ENCODE results near the gene MSANTD2.

Gene MSANTD2
- 3.3 to 8.5 (median 5.3) reads per million in 17 experiments for total RNA-seq

DNA sequence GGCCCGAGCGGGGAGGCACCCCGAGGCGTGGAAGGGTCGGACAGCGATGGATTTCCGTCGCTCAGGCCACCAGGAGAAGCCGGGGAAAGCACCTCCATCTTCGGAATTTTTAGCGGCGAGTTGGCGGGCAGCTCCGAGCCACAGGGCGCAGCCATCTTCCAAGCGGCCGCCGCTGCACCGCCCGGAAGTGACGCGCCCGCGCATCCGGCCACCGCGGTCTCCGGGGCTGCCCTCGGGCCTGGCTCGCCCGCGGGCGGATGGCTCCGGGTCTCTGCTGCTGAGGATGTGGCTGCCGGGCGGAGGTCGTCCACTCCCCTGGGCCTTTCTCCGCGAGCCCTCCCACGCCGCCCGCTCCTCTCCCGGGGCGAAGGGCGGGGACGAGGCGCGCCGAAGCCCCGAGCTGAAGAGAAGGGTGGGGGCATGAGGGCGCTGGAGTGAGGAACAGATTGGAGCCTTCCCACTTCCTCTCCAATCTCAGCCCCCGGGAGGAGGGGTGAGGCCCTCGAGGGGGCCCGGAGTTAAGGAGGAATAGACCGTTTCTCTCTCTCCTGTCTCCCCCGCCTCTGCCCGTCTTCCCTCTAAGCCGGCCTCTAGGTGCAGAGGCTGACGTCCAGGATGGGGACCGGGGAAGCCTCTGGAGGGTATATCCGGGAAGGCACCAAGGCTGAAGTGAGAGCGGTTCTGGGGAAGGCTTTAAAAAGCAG is at the start of gene MSANTD2:
Gene MSANTD2 (minus strand): TSS at position 181 of the 704 bp plus-strand sequence. CDS start 26 bp downstream, at position 155.
- DNase-seq: peak; percentile 78 to 93 (median 85)

DNA sequence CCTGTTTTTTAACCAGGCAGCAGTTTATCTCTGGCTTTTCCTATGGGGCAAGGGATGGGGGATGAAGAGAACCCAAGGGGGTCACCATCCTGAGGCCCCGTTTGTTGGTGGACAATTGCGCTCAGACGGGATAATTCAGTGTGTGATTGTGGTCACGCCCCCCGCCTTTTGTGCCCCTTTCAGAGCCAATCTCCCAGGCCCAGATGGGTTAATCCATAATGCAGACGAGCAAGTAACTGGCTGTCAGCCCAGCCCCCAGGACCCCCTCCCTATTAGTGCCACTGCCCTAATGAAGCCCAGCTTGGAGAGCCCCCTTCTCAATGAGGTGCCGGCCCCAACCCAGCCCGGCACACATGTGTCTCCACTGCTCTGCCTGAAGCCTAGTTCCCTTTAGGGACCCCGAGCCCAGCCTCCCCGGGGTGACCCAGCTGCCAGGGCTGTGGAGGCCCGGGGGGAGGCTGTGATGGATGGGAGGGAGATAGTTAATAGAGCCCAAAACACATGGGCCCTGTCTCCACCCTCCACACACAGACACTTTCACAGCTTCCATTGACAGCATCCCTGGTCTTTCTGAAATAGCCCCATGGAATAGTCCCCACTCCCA is 46.0 kb upstream of the MSANTD2 start:
- DNase-seq: no peak

DNA sequence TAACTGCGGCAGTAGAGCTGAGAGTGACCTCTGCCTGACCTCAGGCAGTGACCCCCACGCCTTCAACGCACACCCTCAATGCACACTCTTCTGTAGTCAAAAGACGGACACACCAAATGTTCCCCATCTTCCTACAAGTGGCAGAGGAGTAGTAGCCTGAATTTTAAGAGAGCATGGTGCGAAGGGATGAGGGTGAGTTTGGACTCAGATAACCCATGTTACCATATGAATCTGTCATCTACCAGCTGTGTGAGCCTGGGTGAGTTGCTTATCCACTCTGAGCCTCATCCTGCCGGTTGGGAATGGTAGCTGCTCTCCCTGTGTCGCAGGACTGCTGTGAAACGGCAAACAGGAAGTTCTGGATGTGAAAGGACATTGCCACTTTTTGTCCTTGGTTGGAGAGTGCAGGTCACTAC is 44.5 kb upstream of the MSANTD2 start:
- no peak for DNase-seq

DNA sequence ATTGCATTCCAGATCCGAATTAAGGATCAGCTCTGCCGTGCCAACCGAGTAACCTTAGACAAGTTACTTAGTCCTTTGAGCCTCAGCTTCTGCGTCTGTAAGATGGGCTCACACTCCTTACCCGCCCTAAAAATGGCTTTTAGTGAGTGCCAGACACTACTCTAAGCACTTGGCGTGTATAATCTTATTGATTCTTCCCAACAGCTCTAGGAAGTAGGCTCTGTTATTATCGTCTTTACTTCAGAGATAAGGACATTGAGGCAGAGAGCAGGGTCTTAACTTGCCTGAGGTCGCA is 43.4 kb upstream of the MSANTD2 start:
- no peak for DNase-seq

DNA sequence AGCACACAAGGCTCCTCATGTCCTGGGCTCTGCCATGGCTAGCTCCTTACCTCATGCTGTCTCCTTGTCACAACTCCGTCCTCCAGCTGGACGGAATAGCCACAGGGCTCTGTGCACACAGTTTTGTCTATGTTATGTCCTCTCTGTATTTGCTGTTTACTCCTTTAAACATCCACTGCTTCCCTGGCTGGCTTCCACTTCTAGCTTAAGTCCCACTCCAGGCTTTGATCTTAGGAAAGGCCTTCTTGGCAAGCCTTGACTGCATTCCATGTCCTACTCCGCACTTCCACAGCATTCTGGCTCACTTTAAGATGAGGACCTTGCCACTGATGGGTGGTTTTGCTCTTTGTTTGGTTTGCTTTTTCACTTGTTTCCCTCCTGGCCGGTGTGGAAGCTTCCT is 42.1 kb upstream of the MSANTD2 start:
- DNase-seq: no peak

DNA sequence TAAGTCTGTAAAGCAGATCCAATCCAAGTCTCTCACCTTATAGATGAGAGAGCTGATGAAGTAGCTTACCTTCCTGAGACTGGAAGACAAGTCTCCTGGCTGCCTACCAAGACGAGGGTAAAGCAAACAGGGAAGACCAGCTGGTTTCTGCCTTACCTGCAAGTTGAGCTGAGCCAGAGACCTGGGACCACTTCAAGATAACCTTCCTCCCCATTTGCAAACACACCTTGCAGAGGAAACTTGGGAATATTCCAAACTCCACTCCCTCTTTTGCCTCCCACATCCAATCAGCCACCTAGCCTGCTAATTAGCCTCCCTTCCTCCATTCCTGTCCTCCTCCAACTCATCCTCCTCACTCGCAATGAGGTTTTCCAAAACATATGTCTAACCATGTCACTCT is 41.6 kb upstream of the MSANTD2 start:
- no peak for DNase-seq

DNA sequence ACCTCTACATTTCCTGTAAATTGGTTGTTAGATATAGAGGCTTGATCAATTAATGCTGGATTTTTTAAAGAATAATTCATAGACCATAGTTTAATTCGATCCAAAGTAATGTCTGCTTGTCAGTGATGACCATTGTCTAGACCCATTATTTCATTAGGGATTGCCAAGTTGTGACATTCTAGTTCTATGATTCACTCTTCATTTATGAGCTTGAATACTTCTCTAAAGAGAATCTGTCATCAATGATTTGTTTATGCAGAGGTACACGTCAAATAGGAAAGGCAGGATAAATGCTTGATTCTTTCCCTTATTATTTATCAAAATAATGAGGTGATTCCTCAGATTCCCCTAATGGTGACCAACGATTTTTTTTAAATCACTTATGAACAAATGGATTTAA is 41.0 kb upstream of the MSANTD2 start:
- DNase-seq: no peak

DNA sequence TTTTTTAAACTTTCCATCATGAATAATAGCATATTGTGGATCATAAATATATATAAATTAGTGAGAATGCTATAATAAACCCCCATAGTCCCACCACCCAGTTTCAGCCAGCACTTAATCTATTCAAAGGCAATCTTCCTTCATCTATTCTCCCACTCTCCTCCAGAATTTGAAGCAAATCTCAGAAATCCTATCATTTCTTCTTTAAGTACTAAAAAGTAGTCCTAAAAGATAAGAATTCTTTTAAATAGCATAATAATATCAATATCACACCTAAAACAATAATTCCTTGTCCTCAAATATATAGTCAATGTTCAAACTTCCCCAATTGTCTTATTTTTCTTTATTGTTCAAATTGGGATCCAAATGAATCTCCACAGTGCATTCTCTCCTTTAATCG is 40.5 kb upstream of the MSANTD2 start:
- DNase-seq: no peak

DNA sequence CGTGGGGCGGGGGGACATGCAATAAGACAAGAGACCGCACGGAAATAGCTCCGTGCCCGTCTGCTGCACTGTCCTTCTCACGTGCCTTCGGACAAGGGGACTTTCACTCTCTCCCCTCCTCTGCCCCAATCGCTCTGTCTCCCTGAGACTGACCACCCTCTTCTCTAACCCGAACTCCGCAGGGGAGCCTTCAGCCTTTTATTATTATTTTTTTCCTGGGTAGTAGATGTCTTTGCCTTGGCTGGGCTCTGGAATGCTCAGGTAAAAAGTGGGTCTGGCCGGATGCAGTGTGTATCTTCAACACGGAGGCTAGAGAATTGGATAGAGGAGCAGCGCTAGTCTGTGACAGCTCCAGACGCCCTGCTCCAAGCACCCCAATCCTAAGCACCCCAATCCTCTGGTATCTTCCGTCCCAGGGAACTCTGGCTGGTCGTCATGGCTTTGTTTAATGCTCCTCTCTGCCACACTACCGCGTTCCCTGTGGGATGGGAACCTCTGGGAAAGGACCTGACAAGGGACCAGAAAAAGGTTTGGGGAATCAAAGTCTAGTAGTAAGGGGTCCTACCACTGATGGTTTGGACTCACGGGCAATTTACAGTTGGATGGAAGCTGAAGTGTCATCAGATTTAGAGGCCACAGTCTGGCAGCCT is 39.9 kb upstream of the MSANTD2 start:
- DNase-seq: no peak

DNA sequence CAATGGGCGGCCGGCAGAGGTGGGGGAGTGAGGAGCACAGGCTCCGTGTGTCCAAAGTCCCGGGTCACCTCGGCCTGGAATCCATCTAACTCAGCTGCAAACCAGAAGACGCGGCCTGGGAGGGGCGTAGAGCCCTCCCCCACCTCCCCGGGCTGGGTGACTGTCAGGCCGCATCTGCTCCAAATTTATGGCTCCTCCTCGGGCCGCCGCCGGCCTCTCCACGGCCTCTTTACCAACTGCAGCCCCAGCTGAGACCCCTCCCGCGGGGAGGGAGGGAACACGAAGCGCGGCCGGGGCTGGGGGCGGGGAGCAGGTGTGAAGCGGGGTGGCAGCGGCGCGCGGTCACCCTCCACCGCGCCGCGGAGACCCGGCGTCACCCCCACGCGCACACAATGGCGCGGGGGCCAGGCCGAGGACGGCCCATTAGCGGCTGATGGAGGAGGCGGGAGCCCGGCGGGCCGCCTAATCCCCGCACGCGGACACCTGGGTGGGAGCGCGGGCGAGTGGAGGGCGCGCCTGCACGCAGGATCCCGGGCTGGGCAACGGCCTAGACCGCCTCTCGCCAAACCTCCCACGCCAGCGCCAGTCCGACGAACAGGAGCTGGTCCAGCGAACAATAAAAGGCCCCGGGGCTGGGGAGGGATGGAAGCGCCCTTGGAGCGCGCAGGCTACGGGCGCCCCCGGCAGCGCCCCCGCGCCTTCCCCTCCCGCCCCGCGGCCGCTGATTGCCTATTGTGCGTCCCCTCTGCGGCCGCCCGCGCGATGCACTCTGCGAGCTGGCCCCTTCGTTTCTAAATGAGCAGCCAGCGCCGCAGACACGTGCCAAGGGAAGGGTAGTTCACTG is 39.1 kb upstream of the MSANTD2 start:
- DNase-seq: peak in 1 of 4 experiments; percentile 26

DNA sequence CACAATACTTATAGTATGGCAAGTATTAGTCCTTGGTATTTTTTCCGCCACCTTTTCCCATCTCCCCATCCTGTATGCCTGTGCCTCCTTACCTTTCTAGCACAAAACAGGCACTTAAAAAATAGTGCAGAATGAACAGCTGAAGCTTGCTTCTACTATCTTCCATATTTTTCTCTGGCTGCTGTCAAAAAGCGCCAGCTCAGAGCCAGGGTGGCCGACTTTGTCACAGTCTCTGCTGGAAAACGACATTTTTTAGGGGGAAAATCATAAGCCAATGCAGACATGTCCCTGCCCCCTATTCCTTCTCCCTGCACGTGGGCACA is 38.6 kb upstream of the MSANTD2 start:
- no peak for DNase-seq

DNA sequence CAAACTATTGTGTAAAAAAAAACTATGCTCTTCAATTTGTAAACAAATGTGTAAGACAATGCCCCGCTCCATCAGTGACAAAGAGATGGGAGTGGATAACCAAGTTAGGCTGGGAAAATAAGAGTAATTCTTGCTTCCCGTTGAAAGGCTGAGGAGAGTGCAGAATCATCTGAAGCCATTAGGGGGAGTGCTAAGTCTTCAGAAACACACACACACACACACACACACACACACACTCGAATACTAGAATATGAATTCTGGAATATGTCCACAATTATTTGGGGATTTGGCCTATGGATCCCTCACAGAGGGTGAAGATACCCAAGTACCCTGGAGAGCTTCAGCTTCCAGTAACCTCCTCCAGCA is 37.3 kb upstream of the MSANTD2 start:
- DNase-seq: peak; percentile 55 to 80 (median 74)

DNA sequence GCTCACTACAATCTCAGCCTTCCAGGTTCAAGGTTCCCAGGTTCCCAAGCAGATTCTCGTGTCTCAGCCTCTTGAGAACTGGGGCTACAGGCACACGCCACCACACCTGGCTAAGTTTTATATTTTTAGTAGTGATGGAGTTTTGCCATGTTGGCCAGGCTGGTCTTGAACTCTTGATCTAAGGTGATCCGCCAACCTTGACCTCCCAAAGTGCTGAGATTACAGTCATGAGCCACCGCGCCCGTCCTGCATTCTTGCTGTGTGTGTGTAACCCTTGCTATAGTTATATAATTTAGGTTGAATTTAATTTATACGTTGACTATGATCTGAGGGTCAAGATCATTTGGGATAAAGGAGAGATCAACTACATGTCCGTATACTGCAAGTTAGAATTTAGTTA is 35.7 kb upstream of the MSANTD2 start:
- no peak for DNase-seq

DNA sequence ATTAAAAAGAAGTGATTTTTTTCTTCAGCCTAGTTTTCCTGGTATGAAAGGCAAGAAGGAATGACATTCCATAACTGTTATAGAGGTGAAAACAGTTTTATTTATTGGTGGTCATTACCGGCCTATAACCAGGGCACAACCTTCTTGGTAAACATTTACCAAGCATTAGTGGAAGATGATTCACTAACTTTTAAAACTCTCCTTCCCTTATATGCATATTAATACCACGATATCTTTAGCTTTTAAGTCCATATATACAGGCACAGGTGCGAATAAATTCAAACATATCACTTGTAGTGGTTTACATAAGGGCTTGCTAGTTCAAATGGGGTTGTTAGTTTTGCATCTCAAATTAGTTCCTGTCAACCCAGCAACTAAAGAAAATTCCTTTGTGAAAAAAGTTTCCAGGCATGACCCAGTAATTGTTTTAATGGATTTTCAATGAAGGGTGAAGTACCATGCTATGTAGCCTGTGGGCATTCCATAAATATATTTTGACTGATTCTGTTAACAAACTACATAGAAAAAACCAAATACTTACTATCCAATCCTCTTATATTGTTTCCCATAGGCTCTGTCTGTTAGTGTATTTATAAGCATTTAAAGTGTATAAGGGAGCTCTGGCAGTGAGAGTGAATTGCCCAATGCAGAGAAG is 34.4 kb upstream of the MSANTD2 start:
- DNase-seq: no peak

DNA sequence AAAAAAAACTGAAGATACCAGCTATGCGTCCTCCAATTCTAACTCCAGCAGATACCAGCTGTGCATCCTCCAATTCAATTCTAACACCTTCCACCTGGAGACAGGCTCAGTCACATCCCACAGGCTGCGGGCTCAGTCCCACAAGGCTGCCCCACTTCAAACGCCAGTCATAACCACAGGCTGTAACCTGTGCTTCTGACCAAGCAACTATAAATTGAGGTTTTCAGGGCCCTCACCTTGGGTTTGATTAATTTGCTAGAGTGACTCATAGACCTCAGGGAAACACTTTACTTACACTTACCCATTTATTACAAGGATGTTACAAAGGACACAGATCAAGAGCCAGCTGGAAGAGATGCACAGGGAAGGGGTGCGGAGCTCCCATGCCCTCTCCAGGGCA is 32.4 kb upstream of the MSANTD2 start:
- DNase-seq: no peak

DNA sequence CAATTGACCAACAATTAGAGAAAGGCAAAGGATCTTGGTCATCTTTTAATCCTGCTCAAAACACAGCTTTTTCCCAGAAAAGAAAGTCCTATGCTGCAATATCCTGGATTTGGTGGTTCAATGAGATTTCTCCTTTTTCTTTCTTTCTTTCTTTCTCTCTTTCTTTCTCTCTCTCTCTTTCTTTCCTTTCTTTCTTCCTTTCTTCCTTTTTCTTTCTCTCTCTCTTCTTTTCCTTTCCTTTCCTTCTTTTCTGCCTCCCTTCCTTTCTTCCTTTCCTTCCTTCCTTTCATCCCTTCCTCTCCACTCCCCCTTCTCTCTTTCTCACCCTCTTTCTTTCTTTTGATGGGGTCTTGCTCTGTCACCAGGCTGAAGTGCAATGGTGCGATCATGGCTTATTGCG is 31.7 kb upstream of the MSANTD2 start:
- no peak for DNase-seq

DNA sequence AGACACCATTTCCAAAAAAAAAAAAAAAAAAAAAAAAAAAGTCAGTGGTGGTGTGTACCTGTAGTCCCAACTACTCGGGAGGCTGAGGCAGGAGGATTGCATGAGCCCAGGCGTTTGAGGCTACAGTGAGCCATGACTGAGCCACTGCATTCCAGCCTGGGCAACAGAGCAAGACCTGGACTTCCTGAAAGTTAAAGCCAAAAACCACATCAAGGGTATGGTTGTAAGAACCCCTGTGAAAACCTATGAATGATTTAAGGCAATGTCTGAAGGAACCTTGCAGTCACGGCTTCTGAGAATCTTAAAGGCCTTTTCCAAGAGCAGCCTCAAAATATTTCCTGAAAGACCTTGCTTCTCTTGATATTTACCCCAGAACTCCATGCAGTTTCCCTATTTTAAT is 30.5 kb upstream of the MSANTD2 start:
- DNase-seq: no peak

DNA sequence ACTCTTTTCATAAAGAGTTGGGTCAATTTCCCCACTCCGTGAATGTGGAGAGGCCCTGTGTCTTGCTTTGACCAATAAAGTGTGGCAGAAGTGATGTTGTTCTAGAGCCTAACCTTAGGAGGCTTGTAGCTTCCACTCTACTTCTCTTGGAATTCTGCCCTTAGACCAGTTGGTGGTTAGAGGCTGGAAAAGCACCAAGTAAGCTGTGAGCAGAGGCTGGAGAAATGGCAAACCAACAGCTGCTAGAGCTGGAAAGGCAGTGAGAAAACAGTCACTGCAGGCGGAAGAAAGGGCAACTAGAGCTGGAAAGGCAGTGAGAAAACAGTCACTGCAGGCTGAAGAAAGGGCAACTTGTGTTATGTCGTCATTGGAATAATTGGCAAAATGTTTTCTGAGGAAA is 29.8 kb upstream of the MSANTD2 start:
- DNase-seq: no peak

DNA sequence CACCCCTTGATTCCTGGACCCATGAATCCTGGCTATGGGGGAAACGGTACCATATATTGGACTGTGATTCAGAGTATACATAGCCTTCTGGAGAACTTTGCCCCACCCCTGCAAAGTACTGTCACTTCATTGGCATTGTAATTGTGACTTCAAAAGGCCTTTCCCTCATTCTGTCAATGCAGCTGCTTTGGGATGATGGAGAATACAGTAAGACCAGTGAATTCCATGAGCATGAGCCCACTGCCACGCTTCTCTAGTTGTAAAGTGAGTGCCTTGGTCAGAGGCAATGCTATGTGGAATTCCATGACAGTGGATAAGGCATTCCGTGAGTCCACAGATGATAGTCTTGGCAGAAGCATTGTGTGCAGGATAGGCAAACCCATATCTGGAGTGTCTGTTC is 25.7 kb upstream of the MSANTD2 start:
- DNase-seq: no peak

DNA sequence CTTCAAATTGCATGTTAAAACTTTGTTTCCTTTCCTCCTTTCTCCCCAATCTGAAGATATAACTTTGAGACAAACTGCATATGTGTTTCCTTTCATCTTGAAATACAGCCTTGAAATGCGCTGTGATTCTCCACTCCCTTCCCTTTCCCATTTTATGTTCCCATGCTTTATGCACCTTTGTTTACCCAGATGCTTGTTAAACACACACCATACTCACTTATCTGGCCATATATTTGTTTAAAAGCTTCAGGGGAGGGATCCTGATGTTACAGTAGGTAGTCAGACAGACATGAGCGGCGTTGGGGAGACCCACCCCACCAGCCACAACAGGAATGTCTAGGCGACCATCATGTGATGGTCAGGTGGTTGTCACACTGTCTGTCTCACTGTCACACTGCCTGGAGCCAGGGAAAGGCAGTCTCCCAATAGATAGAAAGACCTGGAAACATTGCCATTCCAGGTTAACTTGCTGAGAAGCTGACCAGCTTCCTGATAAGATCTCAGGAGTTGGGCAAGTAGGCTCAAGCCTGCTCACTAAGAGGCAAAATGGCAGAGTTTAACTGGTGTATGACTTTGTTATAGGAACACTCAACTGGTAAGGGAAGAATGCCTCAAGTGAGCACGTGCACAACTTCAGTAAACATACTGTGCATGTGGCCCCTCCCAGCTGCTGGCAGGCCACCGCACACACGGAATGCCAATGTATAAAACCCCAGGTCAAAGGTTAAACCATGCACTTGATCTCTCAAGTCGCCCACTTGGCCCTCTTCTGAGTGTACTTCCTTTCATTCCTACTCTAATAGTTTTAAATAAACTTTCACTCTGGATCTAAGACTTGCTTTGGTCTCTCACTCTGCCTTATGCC is 23.5 kb upstream of the MSANTD2 start:
- DNase-seq: no peak

DNA sequence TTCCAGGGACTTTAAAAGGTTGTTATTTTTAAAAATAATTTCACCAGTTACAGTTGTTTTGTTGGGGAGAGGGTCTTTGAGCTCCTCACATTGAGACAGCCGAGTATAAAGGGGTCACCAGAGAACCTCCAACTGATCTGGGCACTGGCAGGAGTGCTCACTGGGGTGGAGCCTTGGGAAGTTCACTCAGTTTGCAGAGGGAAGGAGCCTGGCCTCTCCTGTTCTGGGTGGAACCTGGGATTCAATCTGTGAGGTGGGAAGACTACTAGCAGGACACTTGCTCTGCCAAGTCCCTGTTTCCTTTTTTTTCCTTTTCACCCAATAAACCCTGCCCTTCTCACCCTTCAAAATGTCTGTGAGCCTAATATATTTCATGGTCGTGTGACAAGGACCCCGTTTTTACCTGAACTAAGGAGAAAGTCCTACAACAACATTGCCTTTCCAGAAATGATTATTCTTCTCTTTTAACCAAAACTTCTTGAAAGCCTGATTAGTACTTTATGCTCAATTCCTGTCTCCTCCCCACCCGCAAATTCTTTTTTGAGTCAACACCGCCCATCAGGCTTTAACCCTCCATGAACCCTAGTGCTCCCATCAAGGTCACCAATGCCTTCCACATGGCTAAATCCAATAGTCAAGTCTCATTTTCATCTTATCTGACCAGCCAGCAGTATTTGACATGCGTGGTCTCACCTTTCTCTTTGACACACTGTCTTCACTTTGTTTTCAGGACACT is 22.0 kb upstream of the MSANTD2 start:
- no peak for DNase-seq

Measured in suppressor macrophage (primary cell).